AG10803 (cell line): Measurements from ENCODE around the gene SLC25A42.

ENCODE experiments used
- DNase-seq: peaks from one replicate; pipeline ENCODE4 v3.0.0; 2010; ENCODE audit warnings: low read depth
- H3K4me3 ChIP-seq: 2 replicates; pipeline ENCODE4 v1.5.1; 2011; ENCODE audit warnings: mild to moderate bottlenecking, low read length, control low read depth
- CTCF ChIP-seq: conservative IDR thresholded peaks from 2 replicates; pipeline ENCODE4 v1.5.1; 2011; ENCODE audit warnings: mild to moderate bottlenecking, low read length, control low read depth, inconsistent platforms

SLC25A42 gene

GRCh38 chr19:19050731-19051130, 13.1 kb upstream of the SLC25A42 start:
- no peak for DNase-seq
- no peak overlapping the region for H3K4me3 ChIP-seq
- TF ChIP-seq CTCF, result no peak

- DNase-seq, result no peak
- TF ChIP-seq CTCF, result no peak
- H3K4me3 ChIP-seq, result no peak overlapping the region
Observed at GRCh38 chr19:19051478-19052213, 12.1 kb upstream of the SLC25A42 start.

GRCh38 chr19:19052921-19053320, 10.9 kb upstream of the SLC25A42 start:
- no peak for DNase-seq
- H3K4me3 ChIP-seq, result no peak overlapping the region
- TF ChIP-seq CTCF, result no peak

- TF ChIP-seq CTCF, result peak; percentile 65
- DNase-seq, result peak; percentile 47
- no peak overlapping the region for H3K4me3 ChIP-seq
Observed at GRCh38 chr19:19053508-19054314, 10.1 kb upstream of the SLC25A42 start.

- no peak overlapping the region for H3K4me3 ChIP-seq
- no peak for DNase-seq
- TF ChIP-seq CTCF, result no peak
Observed at GRCh38 chr19:19054315-19054938, 9.4 kb upstream of the SLC25A42 start.

GRCh38 chr19:19054939-19055440, 8.8 kb upstream of the SLC25A42 start:
- no peak for TF ChIP-seq CTCF
- no peak for DNase-seq
- H3K4me3 ChIP-seq, result no peak overlapping the region
